Nephron (organoid): Measurements from ENCODE around the gene CNGA1.

ENCODE experiments used
- H3K27ac Mint-ChIP-seq, 3 experiments: 2 replicates each; pipeline ENCODE4 v1.8.0; 2020; ENCODE audit warnings: mixed read lengths in 3 of 3, mild to moderate bottlenecking in 2 of 3, moderate library complexity in 1 of 3
- H3K27me3 Mint-ChIP-seq: 2 replicates; pipeline ENCODE4 v1.8.0; 2021; ENCODE audit warnings: low read depth, mild to moderate bottlenecking, moderate library complexity, mixed read lengths
- H3K36me3 Mint-ChIP-seq: 2 replicates; pipeline ENCODE4 v1.8.0; 2020; ENCODE audit warnings: low read depth, mixed read lengths
- H3K4me1 Mint-ChIP-seq: 2 replicates; pipeline ENCODE4 v1.8.0; 2020; ENCODE audit warnings: mixed read lengths
- H3K4me3 Mint-ChIP-seq, 3 experiments: 2 replicates each; pipeline ENCODE4 v1.8.0; 2020; ENCODE audit warnings: mild to moderate bottlenecking in 3 of 3, mixed read lengths in 3 of 3, moderate library complexity in 2 of 3
- H3K9me3 Mint-ChIP-seq: 2 replicates; pipeline ENCODE4 v1.8.0; 2020; ENCODE audit warnings: mixed read lengths
- CTCF ChIP-seq, 3 experiments: fragments of 200-600 bp; sonication (generic); IDR thresholded peaks; one replicate each; pipeline ENCODE4 v1.5.0; 2021; ENCODE audit warnings: antibody characterized with exemption in 3 of 3; ENCODE audit not compliant: unreplicated experiment in 3 of 3

CNGA1 gene

GRCh38 chr4:47915378-47915777, 101.1 kb downstream of the CNGA1 start:
- H3K4me3 Mint-ChIP-seq: peak overlapping the region; percentile 97
- no peak for TF ChIP-seq CTCF (IDR thresholded peaks at IDR 0.05; ENCODE audit: unreplicated experiment in 3 of 3)
- peak overlapping the region in 2 of 3 experiments; percentile 87 to 90 for H3K27ac Mint-ChIP-seq
- H3K36me3 Mint-ChIP-seq: peaks cover 18% of the 10 kb centered on the region
- H3K4me1 Mint-ChIP-seq: peaks cover 27% of the 10 kb centered on the region
- H3K9me3 Mint-ChIP-seq: peaks cover 10% of the 10 kb centered on the region
- no peaks in the 10 kb centered on the region for H3K27me3 Mint-ChIP-seq

- peak overlapping the region; percentile 97 for H3K4me3 Mint-ChIP-seq
- no peak for TF ChIP-seq CTCF (IDR thresholded peaks at IDR 0.05; ENCODE audit: unreplicated experiment in 3 of 3)
- peaks cover 27% of the 10 kb centered on the region for H3K4me1 Mint-ChIP-seq
- H3K9me3 Mint-ChIP-seq: peaks cover 10% of the 10 kb centered on the region
- H3K36me3 Mint-ChIP-seq: peaks cover 22% of the 10 kb centered on the region
- H3K27ac Mint-ChIP-seq: peak overlapping the region; percentile 82 to 90 (median 87)
- no peaks in the 10 kb centered on the region for H3K27me3 Mint-ChIP-seq
These were observed 101.6 kb downstream of the CNGA1 start for GRCh38 chr4:47914926-47915237.

GRCh38 chr4:47914220-47914925, 102.1 kb downstream of the CNGA1 start, which contains the start of gene NFXL1:
TSS of gene NFXL1 (minus strand) at chr4:47914583. CDS start at chr4:47914203, 380 bp downstream.
- H3K36me3 Mint-ChIP-seq: peaks cover 22% of the 10 kb centered on the region
- H3K9me3 Mint-ChIP-seq: peaks cover 10% of the 10 kb centered on the region
- no peak for TF ChIP-seq CTCF (IDR thresholded peaks at IDR 0.05; ENCODE audit: unreplicated experiment in 3 of 3)
- H3K4me1 Mint-ChIP-seq: peaks cover 27% of the 10 kb centered on the region
- peak within 1 kb of the TSS; percentile 97 for H3K4me3 Mint-ChIP-seq
- H3K27me3 Mint-ChIP-seq: no peaks in the 10 kb centered on the region
- peak within 1 kb of the TSS; percentile 82 to 90 (median 87) for H3K27ac Mint-ChIP-seq

GRCh38 chr4:47913861-47914219, 102.6 kb downstream of the CNGA1 start:
- peaks cover 27% of the 10 kb centered on the region for H3K36me3 Mint-ChIP-seq
- H3K27me3 Mint-ChIP-seq: no peaks in the 10 kb centered on the region
- H3K9me3 Mint-ChIP-seq: peaks cover 9% of the 10 kb centered on the region
- H3K27ac Mint-ChIP-seq: peak overlapping the region; percentile 82 to 90 (median 87)
- H3K4me1 Mint-ChIP-seq: peaks cover 27% of the 10 kb centered on the region
- no peak for TF ChIP-seq CTCF (IDR thresholded peaks at IDR 0.05; ENCODE audit: unreplicated experiment in 3 of 3)
- peak overlapping the region; percentile 97 for H3K4me3 Mint-ChIP-seq

- Mint-ChIP-seq H3K27me3 (no peaks in the 10 kb centered on the region), H3K27ac (peak overlapping the region; percentile 82 to 90 (median 87)), H3K4me3 (peak overlapping the region; percentile 97), H3K4me1 (peaks cover 27% of the 10 kb centered on the region), H3K9me3 (peaks cover 4% of the 10 kb centered on the region), H3K36me3 (peaks cover 32% of the 10 kb centered on the region)
- no peak for TF ChIP-seq CTCF (IDR thresholded peaks at IDR 0.05; ENCODE audit: unreplicated experiment in 3 of 3)
These were observed 103.2 kb downstream of the CNGA1 start for GRCh38 chr4:47913330-47913729.

GRCh38 chr4:47907089-47907646, 109.3 kb downstream of the CNGA1 start:
- no peak for TF ChIP-seq CTCF (IDR thresholded peaks at IDR 0.05; ENCODE audit: unreplicated experiment in 3 of 3)
- Mint-ChIP-seq H3K9me3 (no peaks in the 10 kb centered on the region), H3K27me3 (no peaks in the 10 kb centered on the region), H3K4me1 (peaks cover 8% of the 10 kb centered on the region), H3K27ac (no peak overlapping the region), H3K4me3 (no peak overlapping the region), H3K36me3 (peaks cover 47% of the 10 kb centered on the region)
